Fibroblast of mammary gland (primary cell): Measurements from ENCODE around the gene KLF7.

Source experiments
- DNase-seq: peaks from one replicate; pipeline ENCODE4 v3.0.0-alpha.2; 2010; ENCODE audit warnings: low read depth
- H3K4me3 ChIP-seq: 2 replicates; pipeline ENCODE4 v1.5.1; 2011; ENCODE audit warnings: low read depth, mild to moderate bottlenecking, low read length, moderate library complexity; ENCODE audit not compliant: control insufficient read depth
- CTCF ChIP-seq: conservative IDR thresholded peaks from 2 replicates; pipeline ENCODE4 v1.5.1; 2011; ENCODE audit warnings: low read depth, low read length, inconsistent platforms; ENCODE audit not compliant: control insufficient read depth, insufficient read depth

Gene KLF7

GRCh38 chr2:207130958-207131521 lies 34.7 kb downstream of the KLF7 start:
- no peak for TF ChIP-seq CTCF
- DNase-seq, result no peak
- no peak overlapping the region for H3K4me3 ChIP-seq

DNA sequence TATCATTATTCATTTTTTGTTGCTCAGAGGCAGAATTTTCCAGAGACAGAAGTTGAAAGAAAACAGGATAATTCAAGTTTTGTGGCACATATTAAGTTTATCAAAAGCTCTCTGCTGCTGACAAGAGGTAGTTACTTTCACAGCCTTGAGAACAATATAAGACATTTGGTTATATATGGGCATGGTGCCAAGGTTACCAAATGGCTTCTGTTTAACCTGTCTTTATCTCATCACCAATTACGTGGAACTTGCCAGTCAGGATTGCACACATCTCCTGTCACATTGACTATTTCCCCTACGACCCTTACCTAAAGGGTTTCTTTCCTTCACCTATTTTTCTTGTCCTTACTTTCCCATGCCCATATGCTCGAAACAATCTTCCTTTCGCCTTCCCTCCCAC lies 35.9 kb downstream of the KLF7 start:
- H3K4me3 ChIP-seq, result no peak overlapping the region
- DNase-seq, result no peak
- no peak for TF ChIP-seq CTCF

DNA sequence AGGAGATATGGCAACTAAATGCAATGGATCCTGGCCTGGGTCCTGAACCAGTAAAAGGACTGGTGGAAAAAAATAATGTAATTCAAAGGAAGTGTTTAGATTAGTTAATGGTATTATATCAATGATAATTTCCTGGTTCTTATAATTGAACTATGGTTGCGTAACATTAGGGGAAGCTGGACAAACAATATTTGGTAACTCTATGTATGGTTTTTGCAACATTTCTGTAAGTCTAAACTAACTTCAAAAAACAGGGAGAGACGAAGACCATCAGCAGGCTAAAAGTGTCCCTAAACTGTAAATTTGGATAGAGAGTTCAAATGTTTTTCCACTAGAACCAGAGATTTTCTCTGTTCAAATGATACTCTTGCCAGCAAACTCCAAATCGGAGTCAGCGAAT lies 36.9 kb downstream of the KLF7 start:
- no peak for TF ChIP-seq CTCF
- DNase-seq, result no peak
- H3K4me3 ChIP-seq, result no peak overlapping the region

DNA sequence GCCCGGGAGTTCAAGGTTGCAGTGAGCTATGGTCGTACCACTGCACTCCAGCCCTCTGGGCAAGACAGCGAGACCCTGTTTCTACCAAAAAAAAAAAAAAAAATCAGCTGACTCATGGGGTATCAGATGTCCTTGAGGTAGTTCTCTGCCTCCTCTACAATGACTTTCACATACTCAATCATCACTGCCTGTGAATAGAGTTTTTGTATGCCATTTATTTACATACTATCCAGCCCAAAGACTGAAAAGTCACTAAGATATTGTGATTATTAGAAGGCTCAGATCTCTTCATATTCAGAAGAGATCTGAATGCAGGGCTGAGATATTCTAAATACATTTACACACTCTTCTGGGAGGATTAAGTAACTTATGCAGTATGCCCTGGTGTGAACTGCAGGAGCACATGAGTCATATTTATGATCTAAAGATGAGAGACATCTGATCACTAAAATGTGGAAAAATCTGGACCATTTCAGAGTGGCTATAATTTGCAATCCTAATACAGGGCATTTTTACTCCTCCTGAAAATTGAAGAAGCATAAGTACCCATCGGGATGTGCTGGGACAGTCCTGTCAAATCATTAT lies 38.9 kb downstream of the KLF7 start:
- DNase-seq, result peak; percentile 73
- H3K4me3 ChIP-seq, result no peak overlapping the region
- no peak for TF ChIP-seq CTCF

- no peak for TF ChIP-seq CTCF
- no peak overlapping the region for H3K4me3 ChIP-seq
- no peak for DNase-seq
Measured at GRCh38 chr2:207123776-207124391, 41.9 kb downstream of the KLF7 start.

DNA sequence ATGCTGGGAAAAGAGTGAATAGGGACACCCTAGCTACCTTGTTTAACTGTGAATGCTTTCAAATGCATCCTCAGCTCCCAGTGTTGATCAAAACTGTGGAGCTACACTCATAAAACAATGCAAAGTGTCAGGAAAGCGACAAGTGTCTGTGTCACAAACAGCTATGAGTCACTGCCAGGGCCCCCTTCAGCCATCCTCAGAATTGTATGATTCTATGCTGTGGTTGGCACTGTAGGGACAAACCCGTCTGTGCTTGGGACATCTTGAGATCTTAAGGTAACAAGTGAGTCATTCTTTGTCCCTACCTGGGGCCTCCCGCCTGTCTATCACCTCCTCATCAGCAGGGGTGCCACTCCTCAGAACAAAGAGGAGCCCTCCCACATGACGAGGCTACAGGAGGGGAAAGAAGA lies 42.4 kb downstream of the KLF7 start:
- no peak for TF ChIP-seq CTCF
- no peak overlapping the region for H3K4me3 ChIP-seq
- no peak for DNase-seq
